HCT116 (cell line): ENCODE measurements around the gene TTLL5. TPM values are rescaled to one million over a fixed set of nuclear protein-coding genes. Genes with fewer than 3 reads are reported as not detected.

Experiments
- ATAC-seq: fragments of 200-7000 bp; cut with Tn5 transposase; 2 replicates; pipeline ENCODE4 v1.9.1; 2020; ENCODE audit warnings: mild to moderate bottlenecking, moderate library complexity
- BruUV-seq: library from RNA; stranded (reverse); fragments of 400-500 nt; replicated peaks from 2 replicates; lab custom pipeline; 2021; lab: Mats Ljungman, UMichigan
- CTCF ChIA-PET: fragments of 300-600 bp; sonication (Branson Sonifier 250); formaldehyde crosslinking; loops from one replicate; lab custom pipeline; 2021; ENCODE audit warnings: antibody characterized with exemption; lab: Charles Lee
- POLR2A ChIA-PET: fragments of 300-600, 350-600 bp; sonication (Branson Sonifier 250); formaldehyde crosslinking; loops from one replicate; lab custom pipeline; 2021; ENCODE audit warnings: antibody characterized with exemption; lab: Charles Lee
- RAD21 ChIA-PET, 2 experiments: fragments of 300-600 bp; sonication (Branson Sonifier 250); formaldehyde crosslinking; loops; one replicate each; lab custom pipeline; 2023; ENCODE audit warnings: low total read pairs in 2 of 2; ENCODE audit not compliant: uncharacterized antibody in 2 of 2, unreplicated experiment in 2 of 2, low non-redundant PET in 1 of 2; lab: Charles Lee
- DNase-seq: peaks from one replicate; pipeline ENCODE4 v3.0.0-alpha.2; 2010; ENCODE audit warnings: low read depth, low spot score
- H2AFZ ChIP-seq: fragments of 200-600 bp; shearing (Covaris generic), sonication (generic); 2 replicates; pipeline ENCODE4 v1.6.1; 2017; ENCODE audit warnings: low read depth, mixed run types, mixed read lengths, antibody characterized with exemption, low read length; ENCODE audit not compliant: poor library complexity, severe bottlenecking
- H3K27ac ChIP-seq: 2 replicates; pipeline ENCODE4 v1.5.1; 2012; ENCODE audit warnings: low read depth, low read length
- H3K27me3 ChIP-seq: fragments of 200-600 bp; sonication (generic); 2 replicates; pipeline ENCODE4 v1.6.1; 2016; ENCODE audit warnings: mixed run types, low read length, mixed read lengths; ENCODE audit not compliant: insufficient read depth
- H3K36me3 ChIP-seq, 2 experiments: fragments of 200-500 bp in 1 of 2; fragments of 200-600 bp in 1 of 2; sonication (Bioruptor generic) in 1 of 2; sonication (generic) in 1 of 2; 2 replicates each; pipeline versions ENCODE4 v1.5.1 to v1.6.1; 2014 to 2016; ENCODE audit warnings: low read length in 2 of 2, inconsistent platforms in 1 of 2, mixed read lengths in 1 of 2, mixed run types in 1 of 2; ENCODE audit not compliant: insufficient read depth in 2 of 2, control insufficient read depth in 1 of 2
- H3K4me1 ChIP-seq, 2 experiments: fragments of 200-600 bp in 1 of 2; sonication (generic) in 1 of 2; 2 replicates each; pipeline versions ENCODE4 v1.5.1 to v1.6.1; 2012 to 2017; ENCODE audit warnings: low read length in 2 of 2, inconsistent platforms in 1 of 2, mild to moderate bottlenecking in 1 of 2, mixed read lengths in 1 of 2, mixed run types in 1 of 2, moderate library complexity in 1 of 2; ENCODE audit not compliant: insufficient read depth in 2 of 2, control insufficient read depth in 1 of 2
- H3K4me2 ChIP-seq: fragments of 200-600 bp; sonication (generic); 2 replicates; pipeline ENCODE4 v1.6.1; 2017; ENCODE audit warnings: mixed run types, low read length, mixed read lengths
- H3K4me3 ChIP-seq, 2 experiments: fragments of 200-600 bp in 1 of 2; sonication (generic) in 1 of 2; replicated peaks in 1 of 2; 2 replicates each; pipeline ENCODE4 v1.5.1; 2011 to 2016; ENCODE audit warnings: low read length in 2 of 2, control low read depth in 1 of 2, low read depth in 1 of 2, mild to moderate bottlenecking in 1 of 2, mixed read lengths in 1 of 2, mixed run types in 1 of 2
- H3K79me2 ChIP-seq: fragments of 200-600 bp; sonication (generic); 2 replicates; pipeline ENCODE4 v1.6.1; 2017; ENCODE audit warnings: mild to moderate bottlenecking, mixed run types, low read length, moderate library complexity, mixed read lengths; ENCODE audit not compliant: insufficient read depth
- H3K9ac ChIP-seq: fragments of 200-600 bp; sonication (generic); 2 replicates; pipeline ENCODE4 v1.6.1; 2016; ENCODE audit warnings: low read length, mixed read lengths
- H3K9me2 ChIP-seq: fragments of 200-600 bp; sonication (generic), shearing (Covaris generic); 2 replicates; pipeline ENCODE4 v1.6.1; 2017; ENCODE audit warnings: mixed run types, mild to moderate bottlenecking, moderate library complexity; ENCODE audit not compliant: insufficient read depth
- H3K9me3 ChIP-seq, 2 experiments: fragments of 200-500 bp in 1 of 2; fragments of 200-600 bp in 1 of 2; sonication (Bioruptor generic) in 1 of 2; sonication (generic) in 1 of 2; 2 replicates each; pipeline ENCODE4 v1.6.1; 2014 to 2017; ENCODE audit warnings: low read length in 2 of 2, mixed read lengths in 2 of 2, inconsistent platforms in 1 of 2, low read depth in 1 of 2, mild to moderate bottlenecking in 1 of 2, mixed run types in 1 of 2, moderate library complexity in 1 of 2; ENCODE audit not compliant: control insufficient read depth in 1 of 2, insufficient read depth in 1 of 2
- H4K20me1 ChIP-seq: fragments of 200-600 bp; sonication (generic), shearing (Covaris generic); 2 replicates; pipeline ENCODE4 v1.6.1; 2017; ENCODE audit warnings: mixed run types, mild to moderate bottlenecking, moderate library complexity; ENCODE audit not compliant: insufficient read depth
- ATF3 ChIP-seq: IDR thresholded peaks from 2 replicates; pipeline ENCODE4 v1.6.1; 2012
- CBX3 ChIP-seq: IDR thresholded peaks from 2 replicates; pipeline ENCODE4 v1.6.1; 2012; ENCODE audit warnings: low read depth
- CEBPB ChIP-seq: IDR thresholded peaks from 2 replicates; pipeline ENCODE4 v1.6.1; 2012; ENCODE audit warnings: low read depth
- ELF1 ChIP-seq: IDR thresholded peaks from 2 replicates; pipeline ENCODE4 v1.6.1; 2012; ENCODE audit warnings: low read depth, borderline replicate concordance
- MAX ChIP-seq: IDR thresholded peaks from 2 replicates; pipeline ENCODE4 v1.6.1; 2012
- POLR2A ChIP-seq: IDR thresholded peaks from 2 replicates; pipeline ENCODE4 v1.7.0; 2011; ENCODE audit warnings: borderline replicate concordance; ENCODE audit not compliant: insufficient read depth, insufficient read length; ENCODE audit errors: extremely low read depth
- RAD21 ChIP-seq: IDR thresholded peaks from 2 replicates; pipeline ENCODE4 v1.6.1; 2012; ENCODE audit warnings: low read depth, mild to moderate bottlenecking
- SIN3A ChIP-seq: IDR thresholded peaks from 2 replicates; pipeline ENCODE4 v1.6.1; 2012; ENCODE audit warnings: low read depth
- TCF7L2 ChIP-seq: IDR thresholded peaks from 2 replicates; pipeline ENCODE4 v1.7.0; 2011; ENCODE audit warnings: borderline replicate concordance, inconsistent platforms; ENCODE audit not compliant: insufficient read depth, insufficient read length; ENCODE audit errors: extremely low read depth
- YY1 ChIP-seq: IDR thresholded peaks from 2 replicates; pipeline ENCODE4 v1.6.1; 2011; ENCODE audit warnings: low read length, low read depth, moderate library complexity, mild to moderate bottlenecking; ENCODE audit not compliant: insufficient replicate concordance; ENCODE audit errors: extremely low read depth
- ZFX ChIP-seq: fragments of 450-650 bp; IDR thresholded peaks from 2 replicates; pipeline ENCODE4 v1.6.1; 2017
- intact Hi-C: fragments of 100-400 bp; cut with micrococcal nuclease; formaldehyde crosslinking; loops from 2 replicates; pipeline ENCODE4 v1.10.0; 2022
- total RNA-seq: library from RNA; stranded (reverse); gene quantifications from one replicate; pipeline ENCODE4 v1.2.1, GENCODE V29; 2021; ENCODE audit not compliant: unreplicated experiment
- TF ChIP-seq, protein P1 (sequence below), 3 experiments: fragments of 200-600 bp in 1 of 3; sonication (generic) in 1 of 3; IDR thresholded peaks in 2 of 3; conservative IDR thresholded peaks in 1 of 3; 2 replicates each; pipeline ENCODE4 v1.5.1; 2012 to 2017; ENCODE audit warnings: low read depth in 2 of 3, low read length in 2 of 3, antibody characterized with exemption in 1 of 3, borderline replicate concordance in 1 of 3, control low read depth in 1 of 3, mild to moderate bottlenecking in 1 of 3, mixed read lengths in 1 of 3, mixed run types in 1 of 3, moderate library complexity in 1 of 3; ENCODE audit not compliant: insufficient read depth in 1 of 3

TTLL5 gene
- total RNA-seq, 1 experiment from 2014 or later: 26.2 TPM

GRCh38 chr14:75978249-75978731 is 317.2 kb downstream of the TTLL5 start (continued):
- TF ChIP-seq, protein P1, sequence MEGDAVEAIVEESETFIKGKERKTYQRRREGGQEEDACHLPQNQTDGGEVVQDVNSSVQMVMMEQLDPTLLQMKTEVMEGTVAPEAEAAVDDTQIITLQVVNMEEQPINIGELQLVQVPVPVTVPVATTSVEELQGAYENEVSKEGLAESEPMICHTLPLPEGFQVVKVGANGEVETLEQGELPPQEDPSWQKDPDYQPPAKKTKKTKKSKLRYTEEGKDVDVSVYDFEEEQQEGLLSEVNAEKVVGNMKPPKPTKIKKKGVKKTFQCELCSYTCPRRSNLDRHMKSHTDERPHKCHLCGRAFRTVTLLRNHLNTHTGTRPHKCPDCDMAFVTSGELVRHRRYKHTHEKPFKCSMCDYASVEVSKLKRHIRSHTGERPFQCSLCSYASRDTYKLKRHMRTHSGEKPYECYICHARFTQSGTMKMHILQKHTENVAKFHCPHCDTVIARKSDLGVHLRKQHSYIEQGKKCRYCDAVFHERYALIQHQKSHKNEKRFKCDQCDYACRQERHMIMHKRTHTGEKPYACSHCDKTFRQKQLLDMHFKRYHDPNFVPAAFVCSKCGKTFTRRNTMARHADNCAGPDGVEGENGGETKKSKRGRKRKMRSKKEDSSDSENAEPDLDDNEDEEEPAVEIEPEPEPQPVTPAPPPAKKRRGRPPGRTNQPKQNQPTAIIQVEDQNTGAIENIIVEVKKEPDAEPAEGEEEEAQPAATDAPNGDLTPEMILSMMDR (IDR thresholded peaks at IDR 0.05 in 2 of 3, conservative IDR thresholded peaks at IDR 0.05 in 1 of 3; ENCODE audit: borderline replicate concordance in 1 of 3, insufficient read depth in 1 of 3, low read depth in 2 of 3, low read length in 2 of 3): no peak
- no peak for TF ChIP-seq YY1
- TF ChIP-seq CBX3: no peak
- TF ChIP-seq POLR2A: no peak
- no peak for TF ChIP-seq CEBPB
- no peak for TF ChIP-seq SIN3A
- TF ChIP-seq ATF3: no peak

- H3K9me2 ChIP-seq: no peaks in the 10 kb centered on the region
- no peaks in the 10 kb centered on the region for H3K36me3 ChIP-seq
- no peak overlapping the region for H3K4me2 ChIP-seq
- DNase-seq (no peak), ATAC-seq (peak; percentile 35; the same call in 1 of the 2 replicates)
- no peak overlapping the region for H2AFZ ChIP-seq
- no TSS peak for BruUV-seq
- no peak overlapping the region for H3K27ac ChIP-seq
- H3K9me3 ChIP-seq: no peaks in the 10 kb centered on the region
- no peaks in the 10 kb centered on the region for H3K27me3 ChIP-seq
- TF ChIP-seq, protein P1 (IDR thresholded peaks at IDR 0.05 in 2 of 3, conservative IDR thresholded peaks at IDR 0.05 in 1 of 3; ENCODE audit: borderline replicate concordance in 1 of 3, insufficient read depth in 1 of 3, low read depth in 2 of 3, low read length in 2 of 3): peak; percentile 67 to 73 (median 68)
- TF ChIP-seq TCF7L2: no peak
- no peak for TF ChIP-seq POLR2A
- peak; percentile 81 for TF ChIP-seq RAD21
- no peak for TF ChIP-seq ELF1
- no peak for TF ChIP-seq MAX
- TF ChIP-seq ZFX: no peak
- TF ChIP-seq ATF3: no peak
- ChIA-PET RAD21 (interaction anchor here (0.7 to 3.1 kb wide), 9 partner anchors 71 to 270 kb away, joined by 3 to 10 read pairs (median 5); no protein-coding TSS in a partner anchor), CTCF (interaction anchor here (0.8 to 4.8 kb wide), 8 partner anchors 73 to 402 kb away, joined by 3 to 47 read pairs (median 8); partner anchors contain the start of genes ERG28 and TTLL5), POLR2A (interaction anchor here (1.1 kb wide), 1 partner anchor 270 kb away, joined by 5 read pairs; no protein-coding TSS in a partner anchor)
- H3K79me2 ChIP-seq: no peaks in the 10 kb centered on the region
- H3K4me3 ChIP-seq: no peak overlapping the region
- peaks cover 10 to 16% of the 10 kb centered on the region in 2 experiments for H3K4me1 ChIP-seq
- H3K9ac ChIP-seq: no peak overlapping the region
- no peaks in the 10 kb centered on the region for H4K20me1 ChIP-seq
- intact Hi-C loops: no loop called here
Measured at GRCh38 chr14:75979071-75979571, 318.1 kb downstream of the TTLL5 start.
